GM12801 (cell line): ENCODE results near the gene CPVL.

ENCODE experiments used
- CTCF ChIP-seq: IDR thresholded peaks from one replicate; pipeline ENCODE4 v1.5.1; 2011; ENCODE audit warnings: control low read depth; ENCODE audit not compliant: insufficient read length; ENCODE audit errors: extremely low read depth

Gene CPVL

GRCh38 chr7:28988091-28988490 lies 158.2 kb downstream of the CPVL start:
- no peak for TF ChIP-seq CTCF

GRCh38 chr7:28986765-28987110 lies 159.6 kb downstream of the CPVL start:
- TF ChIP-seq CTCF = no peak

GRCh38 chr7:28986028-28986764 lies 160.1 kb downstream of the CPVL start:
- no peak for TF ChIP-seq CTCF

- no peak for TF ChIP-seq CTCF
Observed at GRCh38 chr7:28984631-28985030, 161.7 kb downstream of the CPVL start.

- no peak for TF ChIP-seq CTCF
Observed at GRCh38 chr7:28984217-28984616, 162.1 kb downstream of the CPVL start.

GRCh38 chr7:28983396-28984190 lies 162.7 kb downstream of the CPVL start:
- TF ChIP-seq CTCF = no peak

- TF ChIP-seq CTCF = no peak
Observed at GRCh38 chr7:28981161-28981465, 165.2 kb downstream of the CPVL start.
